ENCODE results near the gene TNPO3.
"Not testable (repeated sequence)": the region's sequence is repeated elsewhere in the genome, so short reads cannot be mapped to it uniquely, and the experiment has no call there.

The TNPO3 gene

DNA sequence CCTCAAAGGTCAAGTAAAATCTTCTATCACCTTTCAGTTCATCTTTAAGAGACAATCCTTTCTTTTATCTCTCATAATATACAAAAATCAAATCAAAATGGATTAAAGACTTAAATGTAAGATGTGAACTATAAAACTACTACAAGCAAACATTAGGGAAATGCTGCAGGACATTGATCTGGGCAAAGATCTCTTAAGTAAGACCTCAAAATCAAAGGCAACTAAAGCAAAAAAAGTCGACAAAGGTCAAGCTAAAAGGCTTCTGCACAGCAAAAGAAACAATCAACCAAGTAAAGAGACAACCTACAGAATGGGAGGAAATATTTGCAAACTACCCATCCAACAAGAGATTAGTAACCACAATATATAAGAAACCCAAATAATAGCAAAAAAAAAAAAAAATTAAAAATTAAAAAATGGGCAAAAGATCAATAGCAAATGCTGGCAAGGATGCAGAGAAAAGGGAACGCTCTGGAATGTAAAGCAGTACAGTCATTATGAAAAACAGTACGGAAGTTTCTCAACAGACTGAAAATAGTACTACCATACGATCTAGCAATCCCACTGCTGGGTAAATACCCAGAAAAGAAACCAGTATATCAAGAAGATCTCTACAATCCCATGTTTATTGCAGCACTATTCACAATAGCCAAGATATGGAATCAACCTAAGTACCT, 41.7 kb downstream of the TNPO3 start:
- Mint-ChIP-seq H3K4me1 (peaks cover 37% of the 10 kb centered on the region), H3K9me3 (no peaks in the 10 kb centered on the region), H3K4me3 (no peak overlapping the region), H3K36me3 (ENCODE audit: low read depth) (peaks cover 51% of the 10 kb centered on the region), H3K27ac (no peak overlapping the region), H3K27me3 (no peaks in the 10 kb centered on the region)
- DNase-seq = no peak
- no peak for ATAC-seq

DNA sequence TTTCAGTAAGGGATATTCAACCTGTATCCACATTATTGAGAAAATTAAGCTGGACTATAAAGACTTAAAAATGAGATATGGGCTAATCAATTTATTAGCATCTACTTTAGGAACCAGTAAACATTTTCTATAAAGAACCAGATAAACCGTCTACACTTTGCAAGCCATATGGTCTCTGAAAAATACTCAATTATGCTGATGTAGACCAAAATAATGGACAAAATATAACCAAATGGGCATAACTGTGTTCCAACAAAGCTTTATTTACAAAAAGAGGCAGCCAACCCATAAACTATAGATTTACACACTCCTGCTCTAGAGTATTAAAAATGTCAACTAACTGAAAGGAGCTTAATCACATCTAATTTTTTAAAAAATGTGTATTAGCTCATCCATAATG, 42.3 kb downstream of the TNPO3 start:
- no peak overlapping the region for H3K4me3 Mint-ChIP-seq
- DNase-seq (no peak), ATAC-seq (no peak)
- H3K27ac Mint-ChIP-seq = no peak overlapping the region
- peaks cover 50% of the 10 kb centered on the region for H3K36me3 Mint-ChIP-seq (ENCODE audit: low read depth)
- peaks cover 37% of the 10 kb centered on the region for H3K4me1 Mint-ChIP-seq
- no peaks in the 10 kb centered on the region for H3K9me3 Mint-ChIP-seq
- H3K27me3 Mint-ChIP-seq = no peaks in the 10 kb centered on the region

DNA sequence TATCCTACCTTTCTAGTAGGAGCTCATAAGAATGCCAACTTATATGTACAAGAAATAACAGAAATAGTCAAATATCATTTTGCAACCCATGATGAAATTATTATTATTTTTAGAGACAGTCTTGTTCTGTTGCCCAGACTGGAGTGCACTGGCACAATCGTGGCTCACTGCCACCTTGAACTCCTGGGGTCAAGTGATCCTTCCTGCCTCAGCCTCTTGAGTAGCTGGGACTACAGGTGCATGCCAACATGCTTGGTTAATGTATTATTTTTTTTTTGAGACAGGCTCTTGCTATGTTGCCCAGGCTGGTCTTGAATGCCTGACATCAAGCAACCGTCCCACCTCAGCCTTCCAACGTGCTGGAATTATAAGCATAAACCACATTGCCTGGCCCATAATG, 44.8 kb downstream of the TNPO3 start:
- Mint-ChIP-seq H3K4me3 (no peak overlapping the region), H3K36me3 (ENCODE audit: low read depth) (peaks cover 51% of the 10 kb centered on the region), H3K9me3 (no peaks in the 10 kb centered on the region), H3K27me3 (no peaks in the 10 kb centered on the region), H3K4me1 (peaks cover 40% of the 10 kb centered on the region), H3K27ac (peak overlapping the region; percentile 61)
- ATAC-seq (no peak), DNase-seq (no peak)

DNA sequence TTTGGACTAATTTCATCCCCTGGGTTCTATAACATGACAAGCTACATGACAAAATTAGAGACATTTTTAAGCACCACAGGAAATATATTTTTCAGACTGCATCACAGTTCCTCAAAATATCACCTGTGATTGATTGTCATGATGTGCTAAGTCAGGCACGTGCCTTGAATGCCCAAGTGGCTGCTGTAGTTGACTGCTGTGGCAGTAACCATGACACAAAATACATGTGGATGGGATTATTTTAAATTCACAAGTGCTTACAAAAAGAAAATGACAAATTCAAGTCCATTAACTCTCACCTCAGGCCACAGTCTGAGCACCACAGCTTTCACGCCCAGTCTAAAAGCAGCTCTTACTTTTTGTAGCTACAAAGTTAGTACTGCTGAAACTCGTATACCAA, 45.5 kb downstream of the TNPO3 start:
- DNase-seq = no peak
- Mint-ChIP-seq H3K4me1 (peaks cover 40% of the 10 kb centered on the region), H3K9me3 (no peaks in the 10 kb centered on the region), H3K4me3 (no peak overlapping the region), H3K27ac (peak overlapping the region; percentile 85), H3K36me3 (ENCODE audit: low read depth) (peaks cover 50% of the 10 kb centered on the region), H3K27me3 (no peaks in the 10 kb centered on the region)
- ATAC-seq = peak; percentile 8

DNA sequence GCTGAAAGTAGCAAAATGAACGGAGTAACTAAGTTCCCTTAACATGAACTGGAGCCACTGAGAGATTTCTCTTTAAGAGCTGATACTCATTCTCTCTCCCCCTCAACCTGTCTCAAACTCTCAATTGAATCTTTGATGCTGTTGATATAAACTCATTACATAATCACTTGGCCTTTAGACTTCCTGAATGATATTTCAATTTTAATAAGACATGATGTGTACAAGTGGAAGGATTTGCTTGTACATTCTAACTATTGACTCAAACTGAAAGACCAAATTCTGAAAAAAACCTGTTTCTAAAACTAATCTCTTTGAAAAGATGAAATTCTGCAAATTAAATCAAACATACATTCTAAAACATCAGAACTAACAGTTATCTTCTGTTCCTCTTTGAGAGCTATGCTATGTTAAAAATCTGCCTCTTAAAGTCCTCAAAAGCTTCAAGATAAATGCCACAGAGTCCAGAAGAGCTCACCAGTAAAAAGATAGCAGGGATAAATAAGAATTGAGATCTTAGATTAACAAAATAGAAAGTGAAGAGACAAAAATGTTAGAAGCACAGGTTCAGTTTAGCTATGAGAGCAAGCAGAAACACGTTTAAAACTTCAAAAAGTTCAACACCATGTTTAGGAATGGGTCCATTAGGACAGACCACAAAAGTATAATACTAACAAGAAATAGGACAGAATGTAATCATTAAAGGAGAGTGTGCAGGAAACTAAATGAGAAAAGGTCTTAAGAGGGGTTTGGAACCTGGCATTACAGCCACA, 46.1 kb downstream of the TNPO3 start:
- H3K27ac Mint-ChIP-seq = peak overlapping the region; percentile 85
- H3K9me3 Mint-ChIP-seq = no peaks in the 10 kb centered on the region
- DNase-seq (no peak), ATAC-seq (peak; percentile 91)
- peak overlapping the region; percentile 18 for H3K4me3 Mint-ChIP-seq
- peaks cover 40% of the 10 kb centered on the region for H3K4me1 Mint-ChIP-seq
- no peaks in the 10 kb centered on the region for H3K27me3 Mint-ChIP-seq
- H3K36me3 Mint-ChIP-seq (ENCODE audit: low read depth) = peaks cover 50% of the 10 kb centered on the region

DNA sequence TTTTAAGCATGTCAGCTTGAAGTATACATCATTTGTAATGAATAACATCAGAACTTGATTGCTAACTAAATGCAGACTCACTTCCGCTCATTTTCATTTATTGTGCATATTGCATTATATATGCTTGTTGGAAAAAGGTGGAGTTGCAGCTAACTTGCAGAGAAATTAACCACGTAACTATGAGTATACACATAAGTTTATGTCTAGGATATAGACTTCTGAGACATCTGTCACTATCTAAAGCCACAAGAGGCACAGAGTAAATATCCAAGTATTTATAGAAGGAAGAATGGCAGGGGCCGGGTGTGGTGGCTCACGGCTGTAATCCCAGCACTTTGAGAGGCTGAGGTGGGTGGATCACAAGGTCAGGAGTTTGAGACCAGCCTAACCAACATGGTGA, 47.3 kb downstream of the TNPO3 start:
- no peaks in the 10 kb centered on the region for H3K27me3 Mint-ChIP-seq
- ATAC-seq (no peak), DNase-seq (no peak)
- H3K27ac Mint-ChIP-seq = no peak overlapping the region
- peaks cover 45% of the 10 kb centered on the region for H3K36me3 Mint-ChIP-seq (ENCODE audit: low read depth)
- no peaks in the 10 kb centered on the region for H3K9me3 Mint-ChIP-seq
- H3K4me1 Mint-ChIP-seq = peaks cover 35% of the 10 kb centered on the region
- H3K4me3 Mint-ChIP-seq = no peak overlapping the region

DNA sequence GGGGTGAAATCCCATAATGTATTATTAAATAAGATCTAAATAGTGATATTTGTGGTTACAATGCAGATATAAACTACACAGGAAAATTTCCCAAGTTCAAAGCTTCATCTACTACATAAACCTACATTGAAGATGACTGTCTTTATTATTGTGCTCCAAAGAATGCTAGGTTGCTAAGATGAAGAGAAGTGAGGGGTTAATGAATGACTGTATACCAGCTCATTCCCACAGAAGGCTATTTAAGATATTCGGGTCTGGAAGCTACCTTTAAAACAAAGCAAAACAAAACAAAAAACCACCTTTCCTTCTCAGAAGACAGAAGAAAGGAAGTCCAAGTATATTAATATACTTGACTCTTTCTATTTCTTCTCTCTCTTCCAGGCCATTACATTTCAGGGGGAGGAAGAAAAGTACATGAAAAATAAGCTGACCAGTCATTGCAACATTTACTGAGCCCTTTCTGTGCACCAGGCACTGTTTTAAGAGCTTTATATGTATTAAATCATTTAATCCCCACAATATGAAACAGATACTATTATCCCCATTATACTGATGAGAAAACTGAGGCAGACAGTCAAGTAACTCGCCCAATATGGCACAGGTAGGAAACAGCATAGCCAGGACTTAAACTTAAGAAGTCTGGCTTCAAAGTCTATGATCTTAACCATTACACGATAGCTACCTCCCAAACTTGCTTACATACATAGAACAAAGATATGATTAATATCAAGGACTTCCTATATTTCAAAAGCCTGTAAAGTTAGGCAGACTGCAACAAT, 48.1 kb downstream of the TNPO3 start:
- peaks cover 35% of the 10 kb centered on the region for H3K4me1 Mint-ChIP-seq
- no peak for DNase-seq
- no peaks in the 10 kb centered on the region for H3K27me3 Mint-ChIP-seq
- H3K4me3 Mint-ChIP-seq = no peak overlapping the region
- no peak for ATAC-seq
- H3K36me3 Mint-ChIP-seq (ENCODE audit: low read depth) = peaks cover 48% of the 10 kb centered on the region
- no peaks in the 10 kb centered on the region for H3K9me3 Mint-ChIP-seq
- H3K27ac Mint-ChIP-seq = no peak overlapping the region

DNA sequence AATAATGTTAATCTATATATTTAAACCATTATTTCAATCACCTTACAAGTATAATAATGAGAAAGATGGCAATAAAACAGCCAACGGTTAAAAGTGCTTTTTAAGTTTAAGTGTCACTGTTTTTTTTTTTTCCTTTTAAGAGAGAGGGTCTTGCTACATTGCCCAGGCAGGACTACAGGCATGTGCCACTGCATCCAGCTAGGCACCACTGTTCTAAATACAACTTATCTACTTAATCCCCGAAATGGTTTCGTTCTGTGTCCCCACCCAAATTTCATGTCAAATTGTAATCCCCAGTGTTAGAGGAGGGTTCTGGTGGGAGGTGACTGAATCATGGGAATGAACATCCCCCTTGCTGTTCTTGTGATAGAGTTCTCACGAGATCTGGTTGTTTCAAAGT, 49.7 kb downstream of the TNPO3 start:
- no peaks in the 10 kb centered on the region for H3K27me3 Mint-ChIP-seq
- no peaks in the 10 kb centered on the region for H3K9me3 Mint-ChIP-seq
- ATAC-seq (no peak), DNase-seq (no peak)
- peaks cover 32% of the 10 kb centered on the region for H3K4me1 Mint-ChIP-seq
- peaks cover 48% of the 10 kb centered on the region for H3K36me3 Mint-ChIP-seq (ENCODE audit: low read depth)
- no peak overlapping the region for H3K27ac Mint-ChIP-seq
- H3K4me3 Mint-ChIP-seq = no peak overlapping the region

DNA sequence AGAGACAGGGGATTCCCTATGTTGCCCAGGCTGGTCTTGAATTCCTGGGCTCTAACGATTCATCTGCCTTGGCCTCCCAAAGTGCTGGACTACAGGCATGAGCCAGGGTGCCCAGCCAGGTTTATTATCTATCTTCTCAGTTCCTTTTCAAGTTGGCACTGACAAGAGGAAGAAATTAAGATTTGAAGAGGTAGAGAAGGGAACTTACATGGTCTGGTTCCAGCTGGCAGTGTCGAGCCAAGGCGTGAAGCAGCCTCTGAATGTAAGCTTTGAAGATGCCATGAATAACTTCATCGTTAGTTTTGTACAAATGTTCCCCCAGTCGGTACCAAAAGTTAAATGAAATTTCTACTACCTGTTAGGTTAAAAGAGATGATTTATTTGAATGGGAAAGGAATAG, 57.7 kb downstream of the TNPO3 start:
- DNase-seq (no peak), ATAC-seq (no peak)
- H3K9me3 Mint-ChIP-seq = no peaks in the 10 kb centered on the region
- peaks cover 35% of the 10 kb centered on the region for H3K36me3 Mint-ChIP-seq (ENCODE audit: low read depth)
- H3K27ac Mint-ChIP-seq = no peak overlapping the region
- no peaks in the 10 kb centered on the region for H3K4me1 Mint-ChIP-seq
- no peaks in the 10 kb centered on the region for H3K27me3 Mint-ChIP-seq
- H3K4me3 Mint-ChIP-seq = no peak overlapping the region

DNA sequence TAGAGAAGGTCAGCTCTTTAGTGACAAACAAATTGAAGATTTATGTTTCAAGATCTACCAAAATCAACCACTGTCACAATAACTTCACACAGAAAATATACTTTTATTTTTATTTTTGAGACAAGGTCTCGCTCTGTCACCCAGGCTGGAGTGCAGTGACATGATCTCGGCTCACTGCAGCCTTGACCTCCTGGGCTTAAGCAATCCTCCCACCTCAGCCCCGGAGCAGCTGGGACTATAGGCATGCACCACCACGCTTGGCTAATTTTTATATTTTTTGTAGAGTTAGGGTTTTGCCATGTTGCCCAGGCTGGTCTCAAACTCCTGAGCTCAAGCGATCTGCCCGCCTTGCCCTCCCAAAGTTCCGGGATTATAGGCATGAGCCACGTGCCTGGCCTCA, 60.4 kb downstream of the TNPO3 start:
- not testable (repeated sequence) for ATAC-seq, H3K27ac Mint-ChIP-seq, H3K27me3 Mint-ChIP-seq, H3K4me1 Mint-ChIP-seq, H3K4me3 Mint-ChIP-seq, DNase-seq, H3K9me3 Mint-ChIP-seq
- peaks cover 31% of the 10 kb centered on the region for H3K36me3 Mint-ChIP-seq (ENCODE audit: low read depth)

DNA sequence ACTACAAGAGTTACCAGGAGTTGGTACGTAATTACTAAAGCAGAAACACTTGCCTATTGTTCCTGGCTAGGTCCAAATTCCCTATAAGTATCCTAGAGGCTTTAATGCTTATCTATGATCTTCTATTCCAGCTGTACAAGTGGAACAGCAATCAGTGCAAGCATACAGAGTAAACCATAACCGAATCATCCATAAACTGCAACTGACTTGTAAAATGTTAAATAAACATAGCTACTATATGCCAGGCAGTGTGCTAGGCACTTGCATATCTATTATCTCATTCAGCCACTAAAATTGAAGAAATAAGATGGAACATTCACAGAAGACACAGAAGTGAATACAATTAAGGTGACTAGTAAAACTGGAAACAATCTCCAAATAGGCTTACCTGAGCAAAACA, 61.5 kb downstream of the TNPO3 start:
- DNase-seq = no peak
- H3K9me3 Mint-ChIP-seq = no peaks in the 10 kb centered on the region
- H3K27me3 Mint-ChIP-seq = no peaks in the 10 kb centered on the region
- peaks cover 29% of the 10 kb centered on the region for H3K36me3 Mint-ChIP-seq (ENCODE audit: low read depth)
- H3K4me3 Mint-ChIP-seq = no peak overlapping the region
- no peaks in the 10 kb centered on the region for H3K4me1 Mint-ChIP-seq
- no peak overlapping the region for H3K27ac Mint-ChIP-seq
- no peak for ATAC-seq

DNA sequence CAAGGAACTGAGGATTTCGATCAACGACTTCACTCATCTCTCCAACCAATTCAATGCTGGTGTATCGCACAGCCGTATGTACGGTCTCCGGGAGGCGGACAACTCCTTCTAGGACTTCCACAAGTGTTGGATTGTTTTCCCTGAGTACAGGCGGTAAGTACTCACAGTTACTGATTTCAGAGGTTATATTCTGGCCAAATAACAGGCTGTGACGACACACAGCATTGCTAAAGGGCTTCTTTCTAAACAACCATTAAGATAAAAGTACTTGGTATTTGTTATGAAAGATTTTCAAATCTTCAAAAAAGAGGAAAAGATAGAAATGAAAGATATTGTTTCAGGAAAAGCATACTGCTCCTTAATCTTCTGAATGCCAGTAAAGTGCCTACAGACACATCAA, 65.0 kb downstream of the TNPO3 start:
- Mint-ChIP-seq H3K4me3 (no peak overlapping the region), H3K27me3 (no peaks in the 10 kb centered on the region), H3K36me3 (ENCODE audit: low read depth) (peaks cover 41% of the 10 kb centered on the region), H3K9me3 (no peaks in the 10 kb centered on the region), H3K27ac (no peak overlapping the region), H3K4me1 (no peaks in the 10 kb centered on the region)
- no peak for ATAC-seq
- DNase-seq = no peak

DNA sequence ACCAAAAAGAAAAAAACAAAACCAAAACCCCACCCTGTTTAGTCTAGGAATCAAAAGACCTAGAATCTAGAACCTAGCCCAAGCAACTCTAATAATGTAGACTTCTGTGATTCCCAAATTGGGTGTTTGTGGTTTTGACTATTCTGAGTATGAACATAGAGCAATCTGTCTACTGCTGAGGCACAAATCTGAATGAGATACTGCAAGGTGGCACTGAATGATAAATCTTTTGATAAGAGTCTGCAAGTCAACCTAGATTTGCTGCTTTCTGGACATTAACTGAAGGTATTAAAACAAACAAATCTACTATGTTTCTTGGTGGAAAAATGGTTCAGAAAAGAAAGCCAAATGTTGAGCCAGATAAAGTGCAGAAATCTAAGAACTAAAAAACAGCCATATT, 66.5 kb downstream of the TNPO3 start:
- Mint-ChIP-seq H3K9me3 (no peaks in the 10 kb centered on the region), H3K4me3 (no peak overlapping the region), H3K27me3 (no peaks in the 10 kb centered on the region), H3K36me3 (ENCODE audit: low read depth) (peaks cover 37% of the 10 kb centered on the region), H3K27ac (no peak overlapping the region), H3K4me1 (no peaks in the 10 kb centered on the region)
- no peak for ATAC-seq
- DNase-seq = no peak

DNA sequence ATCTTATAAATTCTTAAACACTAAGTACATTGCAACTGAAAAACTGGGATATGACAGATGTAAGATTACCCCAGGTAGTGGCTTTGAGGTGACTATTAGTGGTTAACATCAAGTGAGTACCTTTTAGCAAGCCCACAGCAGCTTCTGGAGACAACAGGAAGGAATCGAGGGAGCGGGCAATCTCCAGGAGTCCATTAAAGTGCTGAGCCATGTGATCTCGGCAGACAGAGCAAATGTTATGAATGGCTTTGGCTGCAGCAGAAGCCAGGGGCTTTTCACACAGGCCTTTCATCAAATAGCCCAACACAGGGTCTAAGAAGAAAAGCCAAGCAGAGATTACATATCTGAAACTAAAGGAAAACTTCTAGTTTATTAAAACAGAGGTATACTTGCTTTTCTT, 68.3 kb downstream of the TNPO3 start:
- Mint-ChIP-seq H3K4me3 (no peak overlapping the region), H3K27me3 (no peaks in the 10 kb centered on the region), H3K9me3 (no peaks in the 10 kb centered on the region), H3K36me3 (ENCODE audit: low read depth) (peaks cover 45% of the 10 kb centered on the region), H3K27ac (no peak overlapping the region), H3K4me1 (no peaks in the 10 kb centered on the region)
- ATAC-seq (no peak), DNase-seq (no peak)

DNA sequence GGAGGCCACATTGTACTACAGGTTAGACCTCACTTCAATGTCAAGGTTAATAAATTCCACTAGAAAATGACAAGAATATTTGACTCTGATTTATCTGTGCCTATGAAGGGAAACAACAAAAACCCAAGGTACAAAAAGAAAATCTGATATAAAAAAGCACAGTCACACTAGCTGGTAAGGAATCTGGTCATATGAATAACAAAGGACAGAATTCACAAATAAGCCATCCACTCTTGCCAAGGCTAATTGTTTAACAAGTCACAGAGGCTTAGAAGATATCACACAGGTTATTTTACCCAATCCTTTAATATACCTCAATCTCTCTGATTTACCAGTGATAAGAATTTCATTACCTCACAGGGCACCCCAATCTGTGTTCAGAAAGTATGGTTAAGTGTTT, 69.3 kb downstream of the TNPO3 start:
- H3K27ac Mint-ChIP-seq = no peak overlapping the region
- ATAC-seq = no peak
- H3K36me3 Mint-ChIP-seq (ENCODE audit: low read depth) = peaks cover 48% of the 10 kb centered on the region
- H3K4me1 Mint-ChIP-seq = no peaks in the 10 kb centered on the region
- no peaks in the 10 kb centered on the region for H3K27me3 Mint-ChIP-seq
- no peak overlapping the region for H3K4me3 Mint-ChIP-seq
- no peaks in the 10 kb centered on the region for H3K9me3 Mint-ChIP-seq
- DNase-seq = no peak

All from activated naive CD8-positive, alpha-beta T cell treated with anti-CD3 and anti-CD28 coated beads, Interleukin-2, amount 50 U/mL, for 24 hours (primary cell).